Activated CD4-positive, alpha-beta T cell treated with anti-CD3 and anti-CD28 coated beads, Interleukin-2, amount 50 U/mL, for 16 hours (primary cell): ENCODE data around the gene JAKMIP2.

Source experiments
- DNase-seq: peaks from one replicate; pipeline ENCODE4 v3.0.0-alpha.2; 2020

JAKMIP2 gene

DNA sequence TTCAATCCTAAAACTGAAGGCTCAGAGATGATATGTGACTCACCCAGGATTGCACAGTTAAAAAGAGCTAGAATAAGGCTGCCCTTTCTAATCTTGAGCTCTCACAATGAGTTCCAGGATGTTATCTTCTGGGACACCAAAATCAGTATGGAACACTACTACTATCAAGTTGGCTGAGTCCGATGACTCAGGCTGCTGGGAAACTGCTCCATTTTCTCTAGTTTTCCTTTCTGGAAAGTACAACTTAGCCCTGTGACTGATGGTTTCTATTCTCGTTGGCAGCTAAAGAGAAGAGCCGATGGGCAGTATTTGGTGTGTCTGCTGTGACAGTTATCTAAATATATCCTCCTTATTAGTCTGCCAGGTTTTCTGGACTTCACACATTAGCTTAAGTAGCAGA lies 234.8 kb downstream of the JAKMIP2 start:
- no peak for DNase-seq

DNA sequence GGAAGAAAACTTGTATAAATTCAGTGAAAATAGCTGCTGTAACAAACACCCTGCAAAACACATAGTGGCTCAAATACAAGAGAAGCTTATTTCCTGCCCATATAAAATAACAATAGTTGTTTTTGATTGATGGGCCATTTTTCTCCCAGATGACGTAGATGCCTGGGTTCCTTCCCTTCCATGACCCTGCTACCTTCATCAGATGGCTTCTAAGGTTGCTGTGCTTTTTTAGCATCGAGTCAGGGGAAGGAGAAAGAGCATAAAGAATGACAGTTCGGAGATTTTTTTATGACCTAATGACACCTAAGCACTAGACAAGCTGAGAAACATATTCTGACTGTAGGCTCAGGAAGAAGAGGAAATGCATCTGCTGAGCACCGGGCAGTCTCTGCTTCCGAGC lies 238.0 kb downstream of the JAKMIP2 start:
- DNase-seq, result no peak

DNA sequence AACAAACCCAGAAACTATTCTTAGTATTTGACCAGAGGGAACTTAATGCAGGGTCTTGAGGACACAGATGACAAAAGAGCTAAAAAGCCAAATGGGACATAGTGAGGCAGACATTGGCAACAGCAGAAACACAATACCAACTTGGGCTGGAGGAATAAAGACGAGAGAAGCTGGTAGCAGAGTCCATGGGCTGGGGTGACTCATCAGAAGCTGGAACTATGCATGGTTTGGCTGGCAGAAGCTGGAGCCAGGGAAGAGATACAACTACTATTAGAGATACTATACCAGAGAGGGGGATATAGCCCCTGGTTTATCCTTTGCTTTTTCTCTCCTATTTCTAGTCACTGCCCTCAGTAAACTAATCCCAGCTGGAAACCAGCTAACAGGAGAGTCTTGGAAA lies 243.5 kb downstream of the JAKMIP2 start:
- no peak for DNase-seq

DNA sequence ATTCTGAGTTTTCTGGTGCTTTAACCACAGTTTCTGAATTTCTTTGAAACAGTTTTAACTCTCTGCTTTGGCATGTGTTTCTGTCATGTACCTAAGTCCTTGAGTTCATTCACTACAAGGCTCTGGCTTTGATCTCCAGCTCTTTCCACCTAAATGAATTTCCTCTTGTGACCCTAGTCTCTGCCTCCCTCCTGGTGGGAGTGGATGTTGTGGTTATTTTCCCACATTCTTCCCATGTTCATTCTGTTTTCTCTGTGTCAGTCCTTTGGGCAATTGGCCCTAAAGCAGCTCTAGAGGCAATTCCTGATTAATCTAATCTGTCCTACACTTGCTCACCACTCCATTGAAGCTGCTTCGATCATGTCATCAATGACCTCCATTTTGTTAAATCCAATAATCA lies 244.3 kb downstream of the JAKMIP2 start:
- no peak for DNase-seq
